DOHH2 (cell line): ENCODE data around the gene STRN4.

ENCODE experiments used
- H3F3A ChIP-seq: fragments of 200-600 bp; sonication (generic), shearing (Covaris generic); 2 replicates; pipeline ENCODE4 v1.6.0; 2016; ENCODE audit warnings: antibody characterized with exemption, mild to moderate bottlenecking; ENCODE audit not compliant: control insufficient read depth, insufficient read depth
- H3K27ac ChIP-seq: fragments of 200-600 bp; sonication (generic); 2 replicates; pipeline ENCODE4 v1.5.1; 2014; ENCODE audit warnings: low read depth, mild to moderate bottlenecking, low read length, moderate library complexity
- H3K27me3 ChIP-seq: fragments of 200-600 bp; sonication (generic); 2 replicates; pipeline ENCODE4 v1.6.1; 2014; ENCODE audit warnings: mild to moderate bottlenecking, low read length, mixed read lengths; ENCODE audit not compliant: control insufficient read depth
- H3K36me3 ChIP-seq: fragments of 200-600 bp; sonication (generic); 2 replicates; pipeline ENCODE4 v1.6.1; 2014; ENCODE audit warnings: mild to moderate bottlenecking, low read length, moderate library complexity, mixed read lengths; ENCODE audit not compliant: control insufficient read depth
- H3K4me1 ChIP-seq: fragments of 200-600 bp; sonication (generic); 2 replicates; pipeline ENCODE4 v1.6.1; 2014; ENCODE audit warnings: mild to moderate bottlenecking, low read length, mixed read lengths; ENCODE audit not compliant: control insufficient read depth
- H3K4me2 ChIP-seq: fragments of 200-600 bp; sonication (generic); 2 replicates; pipeline ENCODE4 v1.6.0; 2014; ENCODE audit warnings: mild to moderate bottlenecking, low read length, moderate library complexity
- H3K4me3 ChIP-seq: fragments of 200-600 bp; sonication (generic); 2 replicates; pipeline ENCODE4 v1.5.1; 2014; ENCODE audit warnings: mild to moderate bottlenecking, low read length, mixed read lengths
- H3K79me2 ChIP-seq: fragments of 200-600 bp; sonication (generic); 2 replicates; pipeline ENCODE4 v1.6.1; 2014; ENCODE audit warnings: mild to moderate bottlenecking, low read length, mixed read lengths; ENCODE audit not compliant: control insufficient read depth
- H3K9me2 ChIP-seq: fragments of 200-600 bp; sonication (generic); replicated peaks from 2 replicates; pipeline ENCODE4 v1.6.1; 2014; ENCODE audit warnings: mild to moderate bottlenecking, low read length, mixed read lengths; ENCODE audit not compliant: control insufficient read depth
- H3K9me3 ChIP-seq: fragments of 200-600 bp; sonication (generic); 2 replicates; pipeline ENCODE4 v1.6.1; 2014; ENCODE audit warnings: antibody characterized with exemption, low read length, mixed read lengths; ENCODE audit not compliant: control insufficient read depth, insufficient read depth
- H4K20me1 ChIP-seq: fragments of 200-600 bp; sonication (generic); 2 replicates; pipeline ENCODE4 v1.6.0; 2014; ENCODE audit warnings: low read depth, mild to moderate bottlenecking, antibody characterized with exemption, low read length, moderate library complexity; ENCODE audit not compliant: control insufficient read depth, insufficient read depth
- CTCF ChIP-seq: fragments of 200-600 bp; sonication (generic); IDR thresholded peaks from one replicate; pipeline ENCODE4 v1.5.1; 2014; ENCODE audit warnings: antibody characterized with exemption, mild to moderate bottlenecking, low read depth, low read length; ENCODE audit not compliant: poor library complexity, severe bottlenecking
- EZH2phosphoT487 ChIP-seq: fragments of 200-600 bp; sonication (generic); IDR thresholded peaks from 2 replicates; pipeline ENCODE4 v1.6.1; 2017; ENCODE audit warnings: borderline replicate concordance, mild to moderate bottlenecking, antibody characterized with exemption, low read length, moderate library complexity, mixed read lengths

The STRN4 gene

GRCh38 chr19:46722004-46722380 lies 24.3 kb downstream of the STRN4 start:
- peaks cover 3% of the 10 kb centered on the region; the same call in 1 of the 2 replicates for H3K79me2 ChIP-seq
- H3K4me2 ChIP-seq, result 0 out of 2 replicates have a peak overlapping the region, but pooled peaks have one; percentile 0
- H3K4me1 ChIP-seq, result peaks cover 63% of the 10 kb centered on the region
- no peaks in the 10 kb centered on the region for H3K9me2 ChIP-seq
- no peaks in the 10 kb centered on the region for H3K9me3 ChIP-seq
- H3K27ac ChIP-seq, result peak overlapping the region; percentile 17; the same call in 1 of the 2 replicates
- H3K27me3 ChIP-seq, result no peaks in the 10 kb centered on the region
- TF ChIP-seq CTCF (no peak), EZH2phosphoT487 (no peak)
- H4K20me1 ChIP-seq, result no peaks in the 10 kb centered on the region
- H3K36me3 ChIP-seq, result peaks cover 93% of the 10 kb centered on the region
- peaks cover 19% of the 10 kb centered on the region for H3F3A ChIP-seq
- no peak overlapping the region for H3K4me3 ChIP-seq

GRCh38 chr19:46721269-46722003 lies 24.8 kb downstream of the STRN4 start:
- Histone ChIP-seq H3K9me3 (no peaks in the 10 kb centered on the region), H3K9me2 (no peaks in the 10 kb centered on the region), H3K27ac (peak overlapping the region; percentile 13; the same call in 1 of the 2 replicates), H3F3A (peaks cover 19% of the 10 kb centered on the region), H4K20me1 (no peaks in the 10 kb centered on the region), H3K27me3 (no peaks in the 10 kb centered on the region), H3K36me3 (peaks cover 91% of the 10 kb centered on the region), H3K4me2 (no peak overlapping the region), H3K4me1 (peaks cover 63% of the 10 kb centered on the region), H3K79me2 (peaks cover 8% of the 10 kb centered on the region), H3K4me3 (no peak overlapping the region)
- TF ChIP-seq CTCF, result peak; percentile 27
- TF ChIP-seq EZH2phosphoT487, result no peak

- no peaks in the 10 kb centered on the region for H4K20me1 ChIP-seq
- no peak overlapping the region for H3K4me3 ChIP-seq
- peaks cover 91% of the 10 kb centered on the region for H3K36me3 ChIP-seq
- H3K9me3 ChIP-seq, result no peaks in the 10 kb centered on the region
- H3K9me2 ChIP-seq, result no peaks in the 10 kb centered on the region
- H3K4me1 ChIP-seq, result peaks cover 63% of the 10 kb centered on the region
- H3F3A ChIP-seq, result peaks cover 19% of the 10 kb centered on the region
- peaks cover 15% of the 10 kb centered on the region for H3K79me2 ChIP-seq
- no peaks in the 10 kb centered on the region for H3K27me3 ChIP-seq
- peak overlapping the region; percentile 93; the same call in 1 of the 2 replicates for H3K27ac ChIP-seq
- peak overlapping the region; percentile 100; the same call in 1 of the 2 replicates for H3K4me2 ChIP-seq
- TF ChIP-seq CTCF, result no peak
- no peak for TF ChIP-seq EZH2phosphoT487
These were observed 25.6 kb downstream of the STRN4 start for GRCh38 chr19:46720503-46721239.
